ENCODE data around the gene DAB2IP.

Gene DAB2IP

DNA sequence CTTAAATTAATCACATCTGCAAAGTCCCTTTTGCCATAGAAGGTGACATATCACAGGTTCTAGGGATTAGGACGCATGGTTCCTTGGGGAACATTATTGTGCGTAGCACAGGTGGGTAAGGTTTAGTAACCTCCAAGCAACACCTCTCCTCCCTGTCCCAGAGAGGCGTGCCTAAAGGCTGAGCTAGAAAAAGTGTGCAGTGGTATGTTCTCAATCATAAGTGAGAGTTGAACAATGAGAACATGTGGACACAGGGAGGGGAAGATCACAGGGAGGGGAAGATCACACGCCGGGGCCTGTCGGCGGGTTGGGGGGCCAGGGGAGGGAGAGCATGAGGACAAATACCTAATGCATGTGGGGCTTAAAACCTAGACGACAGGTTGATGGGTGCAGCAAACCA lies 14.9 kb downstream of the DAB2IP start:
- no peak for DNase-seq

DNA sequence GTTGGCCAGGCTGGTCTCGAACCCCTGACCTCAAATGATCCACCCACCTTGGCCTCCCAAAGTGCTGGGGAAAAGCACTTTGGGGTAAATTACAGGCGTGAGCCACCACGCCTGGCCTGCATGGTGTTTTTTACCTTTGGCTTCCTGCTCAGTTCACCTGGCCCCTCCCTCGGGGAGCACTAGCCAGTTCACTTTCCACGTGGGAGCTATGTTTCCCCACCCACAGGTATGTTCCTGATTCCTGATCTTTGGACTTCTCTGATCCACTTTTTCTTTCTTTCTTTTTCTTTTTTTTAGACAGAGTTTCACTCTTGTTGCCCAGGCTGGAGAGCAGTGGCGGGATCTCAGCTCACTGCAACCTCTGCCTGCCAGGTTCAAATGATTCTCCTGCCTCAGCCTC lies 15.8 kb downstream of the DAB2IP start:
- DNase-seq: no peak

DNA sequence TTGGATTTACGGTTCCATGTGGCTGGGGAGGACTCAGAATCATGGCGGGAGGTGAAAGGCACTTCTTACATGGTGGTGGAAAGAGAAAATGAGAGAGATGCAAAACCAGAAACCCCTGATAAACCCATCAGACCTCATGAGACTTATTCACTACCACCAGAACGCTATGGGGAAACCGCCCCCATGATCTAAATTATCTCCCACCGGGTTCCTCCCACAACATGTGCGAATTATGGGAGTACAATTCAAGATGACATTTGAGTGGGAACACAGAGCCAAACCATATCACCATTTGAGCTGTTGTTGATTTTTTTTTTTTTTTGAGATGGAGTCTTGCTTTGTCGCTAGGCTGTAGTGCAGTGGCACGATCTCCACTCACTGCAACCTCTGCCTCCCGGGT lies 16.5 kb downstream of the DAB2IP start:
- no peak for DNase-seq

- no peak for DNase-seq
Observed at GRCh38 chr9:121670431-121670830, 19.0 kb downstream of the DAB2IP start.

GRCh38 chr9:121671612-121672155 lies 20.2 kb downstream of the DAB2IP start:
- DNase-seq: no peak

DNA sequence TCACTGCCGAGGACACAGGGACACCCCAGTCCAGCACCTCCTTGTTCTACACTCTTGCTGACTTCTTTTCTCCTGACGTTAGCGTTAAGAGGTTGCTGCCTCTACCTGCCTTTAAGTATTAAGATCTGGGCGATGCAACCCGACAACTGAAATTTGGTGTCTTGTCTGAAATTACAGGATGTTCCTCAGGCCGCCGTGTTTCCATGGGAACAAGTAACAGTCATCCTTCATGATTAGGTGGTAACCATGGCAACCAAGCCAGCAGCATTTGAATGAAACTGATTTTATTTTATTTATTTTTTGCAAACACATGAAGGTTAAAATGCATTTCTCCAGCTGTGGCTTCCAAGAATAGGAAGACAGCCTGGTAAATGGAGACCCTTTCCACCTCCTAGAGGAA lies 20.8 kb downstream of the DAB2IP start:
- DNase-seq: no peak

- DNase-seq: no peak
Observed at GRCh38 chr9:121672986-121673385, 21.6 kb downstream of the DAB2IP start.

- no peak for DNase-seq
Observed at GRCh38 chr9:121673576-121673975, 22.1 kb downstream of the DAB2IP start.

GRCh38 chr9:121674017-121674416 lies 22.6 kb downstream of the DAB2IP start:
- no peak for DNase-seq

GRCh38 chr9:121674952-121675351 lies 23.5 kb downstream of the DAB2IP start:
- no peak for DNase-seq

GRCh38 chr9:121675381-121675780 lies 23.9 kb downstream of the DAB2IP start:
- DNase-seq: no peak

DNA sequence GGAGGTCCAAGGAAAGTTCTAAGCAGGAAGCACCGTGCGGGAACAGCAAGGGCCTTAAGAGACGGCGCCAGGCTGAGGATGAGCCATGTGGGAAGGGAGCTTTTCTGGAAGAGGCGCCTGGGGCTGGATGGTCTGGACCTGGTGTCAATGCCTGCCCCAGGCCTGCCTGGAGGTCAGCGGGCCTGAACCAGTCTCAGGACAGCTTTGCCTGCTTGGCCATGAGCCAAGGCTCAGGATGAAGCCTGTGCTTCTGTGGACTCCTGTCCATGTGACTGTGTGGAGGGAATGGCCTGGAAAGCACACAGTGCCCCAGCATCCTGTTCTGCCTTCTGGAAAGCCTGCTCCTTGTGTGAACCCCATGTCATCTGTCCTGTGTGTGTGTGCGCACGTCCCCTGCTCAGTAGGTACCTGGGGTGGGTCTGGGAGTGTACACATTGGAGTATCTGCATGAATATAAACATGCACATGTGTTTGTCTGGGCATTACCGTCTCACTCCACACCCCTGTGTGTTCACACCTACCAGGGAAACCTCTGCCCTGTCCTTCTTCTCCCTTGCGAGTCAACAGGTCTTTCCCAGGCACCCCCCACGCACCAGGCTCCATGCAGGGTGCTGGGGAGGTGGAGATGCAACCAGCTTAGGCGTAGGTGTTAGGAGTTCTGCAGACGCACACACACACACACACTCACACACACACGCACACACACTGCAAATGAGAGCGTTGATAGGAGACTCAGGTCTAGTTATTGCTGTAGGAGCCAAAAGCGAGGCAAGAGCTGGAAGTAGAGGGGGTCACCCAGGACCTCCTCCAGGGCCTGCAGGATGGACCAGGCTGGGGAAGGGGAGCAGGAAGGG lies 24.8 kb downstream of the DAB2IP start:
- no peak for DNase-seq

GRCh38 chr9:121676926-121677325 lies 25.5 kb downstream of the DAB2IP start:
- no peak for DNase-seq

- no peak for DNase-seq
Observed at GRCh38 chr9:121678501-121679022, 27.1 kb downstream of the DAB2IP start.

DNA sequence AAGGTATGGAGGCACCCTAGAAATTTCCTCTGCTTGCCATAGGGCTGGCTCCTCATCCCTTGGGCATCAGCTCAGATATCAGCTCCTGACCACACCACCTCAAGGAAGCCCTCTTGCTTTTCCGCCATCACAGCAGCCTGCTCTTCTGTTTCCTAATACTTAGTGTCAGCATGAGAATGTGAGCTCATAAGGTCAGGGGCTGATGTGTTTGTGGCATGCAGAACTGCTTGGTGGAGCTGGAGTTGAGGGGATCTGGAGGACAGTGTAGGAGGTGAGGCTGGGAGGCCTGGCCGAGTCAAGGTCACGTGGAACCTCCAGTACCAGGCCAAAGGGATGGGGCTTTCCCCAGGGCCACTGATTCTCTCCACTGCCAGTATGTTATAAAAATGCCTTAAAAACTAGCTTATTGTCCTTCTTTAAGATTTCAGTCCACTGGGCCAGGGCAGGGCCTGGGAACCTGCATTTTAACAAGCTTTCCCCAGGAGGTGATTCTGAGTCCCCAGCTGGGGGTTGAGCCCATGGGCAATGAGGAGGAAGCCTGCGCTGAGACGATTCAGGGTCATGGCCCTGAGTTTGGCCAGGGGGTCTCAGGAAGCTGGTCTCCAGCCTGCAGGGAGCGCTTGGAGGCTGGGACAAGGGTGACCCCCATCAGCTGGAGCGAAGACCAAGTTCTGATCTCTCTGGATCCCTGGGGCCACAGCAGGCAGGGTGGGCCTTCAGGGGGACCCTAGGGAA lies 28.6 kb downstream of the DAB2IP start:
- DNase-seq: no peak

GRCh38 chr9:121681404-121681803 lies 30.0 kb downstream of the DAB2IP start:
- no peak for DNase-seq

DNA sequence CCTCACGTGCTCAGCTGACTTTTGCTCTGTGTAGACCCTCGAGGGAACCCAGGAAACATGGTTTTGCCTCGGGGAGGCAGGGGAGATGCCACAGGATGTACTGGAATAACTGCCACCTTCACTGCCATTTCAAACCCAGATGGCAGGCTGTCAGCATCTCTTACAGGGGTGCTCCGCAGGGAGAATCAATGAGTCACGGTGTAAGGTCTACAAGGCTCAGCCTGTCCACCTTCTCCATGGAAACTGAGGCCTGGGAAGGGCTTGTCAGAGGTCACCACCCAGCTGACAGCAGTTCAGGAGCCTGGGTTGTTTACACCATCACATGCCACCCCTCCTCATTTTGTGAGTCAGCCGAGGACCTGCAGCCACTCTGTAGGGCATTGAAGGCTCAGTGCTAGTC lies 30.8 kb downstream of the DAB2IP start:
- DNase-seq: no peak

DNA sequence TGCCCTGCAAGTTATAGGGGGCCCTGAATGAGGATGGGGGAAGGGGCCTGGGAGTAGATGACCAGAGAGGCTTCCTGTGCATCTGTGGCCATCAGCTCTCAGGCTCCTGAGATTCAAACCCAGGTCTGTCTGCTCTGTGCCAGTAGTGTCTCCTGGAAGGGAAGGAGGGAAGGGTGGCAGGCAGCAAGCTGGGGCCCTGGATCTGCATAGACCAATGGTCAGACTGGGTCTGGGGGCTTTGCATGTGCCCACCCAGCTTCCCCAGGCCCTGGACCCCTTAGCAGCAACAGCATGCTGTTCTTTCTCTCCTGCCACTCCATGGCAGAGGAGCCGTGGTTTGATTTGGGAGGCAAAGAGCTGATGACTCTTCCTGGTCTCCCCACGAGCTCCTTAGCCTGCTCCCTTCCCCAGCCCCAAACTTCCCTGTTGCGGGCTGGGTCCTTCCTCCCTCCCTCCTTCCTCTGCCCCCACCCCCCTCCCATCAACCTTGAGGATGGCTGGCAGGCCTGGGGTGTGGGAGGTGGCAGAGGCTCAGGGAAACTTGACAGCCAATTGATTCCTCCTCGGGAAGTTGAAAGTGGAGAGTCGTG lies 31.6 kb downstream of the DAB2IP start:
- DNase-seq: no peak

GRCh38 chr9:121683652-121684051 lies 32.2 kb downstream of the DAB2IP start:
- no peak for DNase-seq

- DNase-seq: no peak
Observed at GRCh38 chr9:121684381-121685145, 33.1 kb downstream of the DAB2IP start.

DNA sequence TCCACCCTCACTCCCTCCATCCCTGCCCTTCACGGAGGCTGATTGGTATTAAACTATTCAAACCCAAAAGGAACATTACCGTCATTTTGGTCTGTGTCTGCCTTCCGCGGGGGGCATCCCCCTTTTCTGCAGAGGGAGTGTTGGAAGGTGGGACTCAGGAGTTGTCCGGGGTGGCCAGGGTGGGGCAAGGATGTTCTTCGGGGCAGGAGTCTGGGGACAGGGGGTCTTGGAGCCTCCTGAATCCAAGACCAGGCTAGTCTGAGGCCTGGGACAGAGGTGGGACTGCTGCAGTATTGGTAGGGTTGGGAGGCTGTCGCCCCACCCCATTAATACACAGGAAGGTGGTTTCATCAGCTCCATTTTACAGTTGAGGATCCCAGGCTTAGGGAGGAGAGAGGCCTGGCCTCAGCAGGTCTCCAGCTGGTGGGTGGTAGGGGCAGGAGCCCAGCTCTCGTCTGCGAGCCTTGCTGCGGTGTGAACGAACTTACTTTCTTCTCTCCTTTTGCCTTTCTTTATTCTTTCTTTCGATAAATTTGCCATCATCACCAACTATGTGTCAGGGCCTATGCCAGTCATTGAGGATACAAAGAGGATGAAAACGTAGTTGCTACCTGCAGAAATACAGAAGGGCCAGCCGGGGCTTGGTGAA lies 33.8 kb downstream of the DAB2IP start:
- no peak for DNase-seq

- DNase-seq: no peak
Observed at GRCh38 chr9:121685795-121686377, 34.5 kb downstream of the DAB2IP start.

Measured in NCI-H146 (cell line).